Measurements from ENCODE around the gene UTP11.

The UTP11 gene

GRCh38 chr1:38004284-38005108 lies 8.0 kb upstream of the UTP11 start:
- Histone ChIP-seq H3K79me1 (ENCODE audit: low read length) (peaks cover 35% of the 10 kb centered on the region), H4K8ac (ENCODE audit: low read depth, low read length) (peak overlapping the region; percentile 37), H3K14ac (ENCODE audit: low read length) (peak overlapping the region; percentile 83), H2AFZ (ENCODE audit: insufficient read depth, low read length, poor library complexity) (no peak overlapping the region), H4K91ac (ENCODE audit: low read depth, low read length) (peak overlapping the region; percentile 95), H4K12ac (ENCODE audit: low read depth, low read length) (peak overlapping the region; percentile 82), H3K9me3 (ENCODE audit: insufficient read depth, low read depth, low read length) (no peaks in the 10 kb centered on the region), H3K4me1 (ENCODE audit: control insufficient read depth in 1 of 2, insufficient read depth in 2 of 2, low read length in 2 of 2) (peaks cover 35 to 42% of the 10 kb centered on the region in 2 experiments), H3K27ac (ENCODE audit: low read depth, low read length) (peak overlapping the region; percentile 35), H3K23ac (ENCODE audit: low read length) (no peak overlapping the region), H3K18ac (ENCODE audit: low read length) (peak overlapping the region; percentile 96), H3K36me3 (ENCODE audit: control insufficient read depth in 1 of 2, insufficient read depth in 2 of 2, low read length in 2 of 2) (no peaks in the 10 kb centered on the region), H3K4ac (ENCODE audit: low read depth, low read length) (peak overlapping the region; percentile 99), H2AK5ac (ENCODE audit: low read length) (peak overlapping the region; percentile 31), H2BK5ac (ENCODE audit: low read depth, low read length, poor library complexity) (peak overlapping the region; percentile 75), H3K4me3 (ENCODE audit: low read depth, low read length) (peak overlapping the region; percentile 89), H3K27me3 (ENCODE audit: insufficient read depth, low read length) (no peaks in the 10 kb centered on the region), H2BK12ac (ENCODE audit: low read length) (peak overlapping the region; percentile 47), H3K4me2 (ENCODE audit: low read length) (peak overlapping the region; percentile 80), H3K9ac (ENCODE audit: low read length) (peak overlapping the region; percentile 82), H3K79me2 (ENCODE audit: control insufficient read depth, insufficient read depth, low read length, poor library complexity) (peaks cover 36% of the 10 kb centered on the region), H2BK120ac (ENCODE audit: insufficient read depth, low read length, poor library complexity) (peak overlapping the region; percentile 83)
- no peak for DNase-seq
- WGBS (ENCODE audit: extremely low coverage, insufficient coverage, insufficient read length), result no CpG with 5 or more reads among the region's 26 CpGs

- Histone ChIP-seq H3K27me3 (ENCODE audit: insufficient read depth, low read length) (no peaks in the 10 kb centered on the region), H3K79me2 (ENCODE audit: control insufficient read depth, insufficient read depth, low read length, poor library complexity) (peaks cover 29% of the 10 kb centered on the region), H2BK5ac (ENCODE audit: low read depth, low read length, poor library complexity) (peak within 1 kb of the TSS; percentile 95), H3K23ac (ENCODE audit: low read length) (no peak within 1 kb of the TSS), H3K4me1 (ENCODE audit: control insufficient read depth in 1 of 2, insufficient read depth in 2 of 2, low read length in 2 of 2) (peaks cover 28 to 33% of the 10 kb centered on the region in 2 experiments), H2BK120ac (ENCODE audit: insufficient read depth, low read length, poor library complexity) (peak within 1 kb of the TSS; percentile 83), H3K9ac (ENCODE audit: low read length) (peak within 1 kb of the TSS; percentile 82), H3K4ac (ENCODE audit: low read depth, low read length) (peak within 1 kb of the TSS; percentile 99), H3K18ac (ENCODE audit: low read length) (peak within 1 kb of the TSS; percentile 96), H2BK12ac (ENCODE audit: low read length) (peak within 1 kb of the TSS; percentile 80), H3K9me3 (ENCODE audit: insufficient read depth, low read depth, low read length) (no peaks in the 10 kb centered on the region), H4K8ac (ENCODE audit: low read depth, low read length) (peak within 1 kb of the TSS; percentile 68), H2AFZ (ENCODE audit: insufficient read depth, low read length, poor library complexity) (peak within 1 kb of the TSS; percentile 81), H3K36me3 (ENCODE audit: control insufficient read depth in 1 of 2, insufficient read depth in 2 of 2, low read length in 2 of 2) (no peaks in the 10 kb centered on the region), H3K27ac (ENCODE audit: low read depth, low read length) (peak within 1 kb of the TSS; percentile 59), H3K79me1 (ENCODE audit: low read length) (peaks cover 27% of the 10 kb centered on the region), H4K91ac (ENCODE audit: low read depth, low read length) (peak within 1 kb of the TSS; percentile 95), H3K4me2 (ENCODE audit: low read length) (peak within 1 kb of the TSS; percentile 80), H3K4me3 (ENCODE audit: low read depth, low read length) (peak within 1 kb of the TSS; percentile 89), H4K12ac (ENCODE audit: low read depth, low read length) (peak within 1 kb of the TSS; percentile 82), H3K14ac (ENCODE audit: low read length) (peak within 1 kb of the TSS; percentile 96), H2AK5ac (ENCODE audit: low read length) (peak within 1 kb of the TSS; percentile 31)
- DNase-seq, result peak; percentile 37 to 57
- WGBS (ENCODE audit: extremely low coverage, insufficient coverage, insufficient read length), result no CpG with 5 or more reads among the region's 83 CpGs
These were observed 7.1 kb upstream of the UTP11 start, which contains the start of gene FHL3 for GRCh38 chr1:38005195-38006007. TSS of gene FHL3 (minus strand) at chr1:38005514. CDS start at chr1:37999412, 6,102 bp downstream.

- Histone ChIP-seq H3K27me3 (ENCODE audit: insufficient read depth, low read length) (no peaks in the 10 kb centered on the region), H4K12ac (ENCODE audit: low read depth, low read length) (peak overlapping the region; percentile 40), H3K23ac (ENCODE audit: low read length) (no peak overlapping the region), H3K9me3 (ENCODE audit: insufficient read depth, low read depth, low read length) (no peaks in the 10 kb centered on the region), H3K79me1 (ENCODE audit: low read length) (peaks cover 19% of the 10 kb centered on the region), H3K4me2 (ENCODE audit: low read length) (peak overlapping the region; percentile 46), H3K4ac (ENCODE audit: low read depth, low read length) (peak overlapping the region; percentile 82), H2BK120ac (ENCODE audit: insufficient read depth, low read length, poor library complexity) (peak overlapping the region; percentile 70), H3K4me3 (ENCODE audit: low read depth, low read length) (no peak overlapping the region), H3K79me2 (ENCODE audit: control insufficient read depth, insufficient read depth, low read length, poor library complexity) (peaks cover 22% of the 10 kb centered on the region), H3K36me3 (ENCODE audit: control insufficient read depth in 1 of 2, insufficient read depth in 2 of 2, low read length in 2 of 2) (no peaks in the 10 kb centered on the region), H4K8ac (ENCODE audit: low read depth, low read length) (peak overlapping the region; percentile 68), H3K14ac (ENCODE audit: low read length) (peak overlapping the region; percentile 96), H2AFZ (ENCODE audit: insufficient read depth, low read length, poor library complexity) (peak overlapping the region; percentile 81), H2BK5ac (ENCODE audit: low read depth, low read length, poor library complexity) (peak overlapping the region; percentile 6), H2BK12ac (ENCODE audit: low read length) (peak overlapping the region; percentile 80), H3K27ac (ENCODE audit: low read depth, low read length) (peak overlapping the region; percentile 24), H3K18ac (ENCODE audit: low read length) (peak overlapping the region; percentile 28), H2AK5ac (ENCODE audit: low read length) (peak overlapping the region; percentile 15), H3K9ac (ENCODE audit: low read length) (no peak overlapping the region), H4K91ac (ENCODE audit: low read depth, low read length) (peak overlapping the region; percentile 70), H3K4me1 (ENCODE audit: control insufficient read depth in 1 of 2, insufficient read depth in 2 of 2, low read length in 2 of 2) (peaks cover 21 to 26% of the 10 kb centered on the region in 2 experiments)
- no peak for DNase-seq
- no CpG with 5 or more reads among the region's 12 CpGs for WGBS (ENCODE audit: extremely low coverage, insufficient coverage, insufficient read length)
These were observed 6.3 kb upstream of the UTP11 start for GRCh38 chr1:38006008-38006828.
